GM18870 (cell line): ENCODE data around the gene CKAP5.

Source experiments
- ATAC-seq: cut with Tn5 transposase; IDR thresholded peaks from one replicate; pipeline ENCODE4 v1.9.1; 2021; ENCODE audit warnings: moderate library complexity; ENCODE audit not compliant: unreplicated experiment

The CKAP5 gene

GRCh38 chr11:46705070-46705688, 140.9 kb downstream of the CKAP5 start:
- no peak for ATAC-seq

- no peak for ATAC-seq
Observed at GRCh38 chr11:46701078-46701654, 144.9 kb downstream of the CKAP5 start.

- ATAC-seq = peak; percentile 90
Observed at GRCh38 chr11:46700241-46701077, 145.6 kb downstream of the CKAP5 start, which contains the start of the genes ARHGAP1 and ZNF408. TSS of gene ARHGAP1 (minus strand) at chr11:46700619. CDS start at chr11:46696107, 4,512 bp downstream. TSS of gene ZNF408 (plus strand) at chr11:46701031. CDS start at chr11:46701048, 17 bp downstream.

- ATAC-seq = no peak
Observed at GRCh38 chr11:46698597-46698996, 147.5 kb downstream of the CKAP5 start.

GRCh38 chr11:46697723-46698122, 148.4 kb downstream of the CKAP5 start:
- no peak for ATAC-seq

GRCh38 chr11:46697303-46697702, 148.8 kb downstream of the CKAP5 start:
- ATAC-seq = no peak

- ATAC-seq = no peak
Observed at GRCh38 chr11:46696212-46696558, 149.9 kb downstream of the CKAP5 start.

- ATAC-seq = no peak
Observed at GRCh38 chr11:46695345-46696211, 150.5 kb downstream of the CKAP5 start.

- no peak for ATAC-seq
Observed at GRCh38 chr11:46694607-46695006, 151.5 kb downstream of the CKAP5 start.

GRCh38 chr11:46694072-46694471, 152.0 kb downstream of the CKAP5 start:
- ATAC-seq = no peak

- no peak for ATAC-seq
Observed at GRCh38 chr11:46693597-46694012, 152.5 kb downstream of the CKAP5 start.
